ENCODE results near the gene FKBP3.
"Not testable (repeated sequence)": the region's sequence is repeated elsewhere in the genome, so short reads cannot be mapped to it uniquely, and the experiment has no call there.

The FKBP3 gene

DNA sequence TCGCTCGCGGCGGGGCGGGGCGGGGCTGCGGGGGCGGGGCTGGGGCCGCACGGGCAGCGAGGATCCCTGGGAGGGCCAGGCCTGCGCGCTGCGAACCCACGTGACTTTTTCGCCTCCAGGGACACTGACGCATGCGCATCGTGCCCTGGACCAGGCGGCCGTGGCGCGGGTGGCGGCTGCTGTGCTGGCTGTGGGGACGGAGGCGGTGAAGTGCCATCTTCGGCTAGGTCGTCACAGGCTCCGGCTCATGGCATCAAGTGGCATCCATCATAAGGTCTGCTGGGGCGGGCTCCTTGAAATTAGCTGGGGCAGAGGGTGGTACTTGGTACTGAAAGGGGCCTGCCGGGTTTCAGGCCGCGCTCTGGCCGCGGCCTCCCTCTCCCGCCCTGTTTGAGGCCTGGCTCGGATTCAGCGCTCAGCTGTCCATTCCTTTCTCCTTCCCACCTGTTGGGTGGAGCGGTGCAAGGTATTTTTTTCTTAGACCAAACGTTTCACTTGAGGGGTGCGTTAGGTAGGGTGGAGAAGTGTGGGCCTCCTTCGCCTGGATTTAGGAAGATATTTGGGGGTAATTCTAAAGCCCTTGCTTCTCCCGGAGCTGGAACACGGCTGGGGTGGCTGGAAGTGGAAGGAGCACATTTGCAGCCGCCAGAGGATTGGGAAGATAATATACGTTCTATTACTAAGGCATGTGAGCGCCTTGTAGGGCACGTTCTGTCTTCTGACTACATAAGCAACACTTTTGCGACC lies 50.1 kb downstream of the FKBP3 start, which contains the start of gene PRPF39:
PRPF39 (plus strand) TSS at position 141 of the 747 bp plus-strand sequence. CDS start 11,124 bp downstream, outside the sequence.
- H3K9me3 Mint-ChIP-seq = no peaks in the 10 kb centered on the region
- H3K27ac Mint-ChIP-seq = peak within 1 kb of the TSS; percentile 97 to 99
- H3K4me1 Mint-ChIP-seq = peaks cover 56% of the 10 kb centered on the region
- H3K27me3 Mint-ChIP-seq = no peaks in the 10 kb centered on the region
- H3K4me3 Mint-ChIP-seq = peak within 1 kb of the TSS; percentile 93 to 99
- DNase-seq (peak; percentile 96), ATAC-seq (peak; percentile 98)

DNA sequence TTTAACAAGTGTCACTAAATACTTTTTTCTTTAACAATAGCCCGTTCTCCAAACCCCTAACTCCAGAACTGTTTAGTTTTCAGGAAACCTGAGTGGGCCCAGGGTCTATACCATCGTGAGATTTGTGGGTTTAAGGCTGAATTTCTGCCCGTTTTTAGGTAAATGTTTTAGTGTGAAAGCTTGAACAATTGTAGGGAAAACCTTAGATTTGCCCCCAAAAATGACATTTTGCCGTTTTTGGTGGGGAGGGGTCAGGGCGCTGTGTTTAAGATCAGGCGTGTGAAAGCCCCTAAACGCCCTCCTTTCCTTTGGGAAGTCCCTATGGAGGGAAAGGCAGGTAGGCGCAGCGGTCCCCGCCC lies 50.7 kb downstream of the FKBP3 start:
- DNase-seq (no peak), ATAC-seq (no peak)
- Mint-ChIP-seq H3K27ac (peak overlapping the region; percentile 29 to 89), H3K4me3 (peak overlapping the region; percentile 93 to 99), H3K27me3 (no peaks in the 10 kb centered on the region), H3K4me1 (peaks cover 51% of the 10 kb centered on the region), H3K9me3 (no peaks in the 10 kb centered on the region)

DNA sequence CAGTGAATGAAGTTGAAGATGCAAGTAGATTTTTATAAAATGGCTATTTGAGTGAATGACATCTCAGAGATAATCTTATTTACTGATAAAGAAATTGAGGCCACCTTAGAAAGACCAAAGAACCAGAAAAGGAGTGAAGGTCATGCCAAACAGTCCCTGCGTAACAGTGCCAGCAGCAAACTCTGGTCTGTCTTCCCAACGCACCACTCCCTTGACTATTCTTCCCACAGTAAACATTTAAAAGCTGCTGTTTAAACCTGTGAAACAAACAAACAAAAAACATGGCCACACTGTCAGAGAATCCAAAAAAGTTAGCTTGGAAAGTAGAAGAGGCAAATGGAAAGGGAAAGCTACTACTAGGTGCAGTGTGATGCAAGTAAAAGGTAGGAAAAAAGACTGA lies 51.9 kb downstream of the FKBP3 start:
- peaks cover 40% of the 10 kb centered on the region for H3K4me1 Mint-ChIP-seq
- H3K9me3 Mint-ChIP-seq = no peaks in the 10 kb centered on the region
- no peak for DNase-seq
- peak overlapping the region in 1 of 2 donors; percentile 50 for H3K27ac Mint-ChIP-seq
- H3K4me3 Mint-ChIP-seq = peak overlapping the region in 1 of 2 donors; percentile 24
- ATAC-seq = no peak
- no peaks in the 10 kb centered on the region for H3K27me3 Mint-ChIP-seq

DNA sequence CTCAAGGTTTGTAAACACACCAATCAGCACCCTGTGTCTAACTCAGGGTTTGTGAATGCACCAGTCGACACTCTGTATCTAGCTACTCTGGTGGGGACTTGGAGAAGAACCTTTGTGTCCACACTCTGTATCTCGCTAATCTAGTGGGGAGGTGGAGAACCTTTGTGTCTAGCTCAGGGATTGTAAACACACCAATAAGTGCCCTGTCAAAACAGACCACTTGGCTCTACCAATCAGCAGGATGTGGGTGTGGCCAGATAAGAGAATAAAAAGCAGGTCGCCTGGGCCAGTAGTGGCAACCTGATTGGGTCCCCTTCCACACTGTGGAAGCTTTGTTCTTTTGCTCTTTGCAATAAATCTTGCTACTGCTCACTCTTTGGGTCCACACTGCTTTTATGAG lies 53.2 kb downstream of the FKBP3 start:
- not testable (repeated sequence) for H3K9me3 Mint-ChIP-seq, DNase-seq, ATAC-seq, H3K4me3 Mint-ChIP-seq, H3K27me3 Mint-ChIP-seq
- peak overlapping the region in 1 of 2 donors; percentile 34 for H3K27ac Mint-ChIP-seq
- peaks cover 27% of the 10 kb centered on the region for H3K4me1 Mint-ChIP-seq

DNA sequence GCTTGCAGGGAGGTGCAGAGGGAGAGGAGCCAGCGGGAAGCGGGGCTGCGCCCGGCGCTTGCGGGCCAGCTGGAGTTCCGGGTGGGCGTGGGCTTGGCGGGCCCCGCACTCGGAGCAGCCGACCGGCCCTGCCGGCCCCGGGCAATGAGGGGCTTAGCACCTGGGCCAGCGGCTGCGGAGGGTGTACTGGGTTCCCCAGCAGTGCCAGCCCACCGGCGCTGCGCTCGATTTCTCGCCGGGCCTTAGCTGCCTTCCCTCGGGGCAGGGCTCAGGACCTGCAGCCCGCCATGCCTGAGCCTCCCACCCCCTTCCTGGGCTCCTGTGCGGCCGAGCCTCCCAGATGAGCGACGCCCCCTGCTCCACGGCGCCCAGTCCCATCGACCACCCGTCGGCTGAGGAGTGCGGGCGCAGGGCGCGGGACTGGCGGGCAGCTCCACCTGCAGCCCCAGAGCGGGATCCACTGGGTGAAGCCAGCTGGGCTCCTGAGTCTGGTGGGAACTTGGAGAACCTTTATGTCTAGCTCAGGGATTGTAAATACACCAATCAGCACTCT lies 53.8 kb downstream of the FKBP3 start:
- ATAC-seq, H3K9me3 Mint-ChIP-seq, DNase-seq, H3K27me3 Mint-ChIP-seq, H3K4me3 Mint-ChIP-seq: not testable (repeated sequence)
- Mint-ChIP-seq H3K4me1 (peaks cover 21% of the 10 kb centered on the region), H3K27ac (peak overlapping the region in 1 of 2 donors; percentile 27)

DNA sequence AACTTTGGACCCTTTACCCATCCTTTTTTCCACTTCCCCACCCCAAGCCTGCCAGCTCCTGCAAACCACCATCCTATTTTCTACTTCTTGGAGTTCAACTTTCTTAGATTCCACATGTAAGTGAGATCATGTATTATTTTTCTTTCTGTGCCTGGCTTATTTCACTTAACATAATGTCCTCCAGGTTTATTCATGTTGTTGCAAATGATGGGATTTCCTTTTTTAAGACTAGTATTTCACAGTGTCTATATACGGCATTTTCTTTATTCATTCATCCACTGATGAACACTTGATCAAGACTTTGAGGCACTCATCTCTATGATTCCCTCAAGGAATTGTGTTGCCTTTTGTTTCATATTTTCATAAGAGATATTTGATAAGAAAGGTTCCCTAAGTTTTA lies 56.0 kb downstream of the FKBP3 start:
- DNase-seq = no peak
- ATAC-seq = no peak
- Mint-ChIP-seq H3K27me3 (no peaks in the 10 kb centered on the region), H3K9me3 (no peaks in the 10 kb centered on the region), H3K4me1 (peaks cover 11% of the 10 kb centered on the region), H3K4me3 (no peak overlapping the region), H3K27ac (no peak overlapping the region)

DNA sequence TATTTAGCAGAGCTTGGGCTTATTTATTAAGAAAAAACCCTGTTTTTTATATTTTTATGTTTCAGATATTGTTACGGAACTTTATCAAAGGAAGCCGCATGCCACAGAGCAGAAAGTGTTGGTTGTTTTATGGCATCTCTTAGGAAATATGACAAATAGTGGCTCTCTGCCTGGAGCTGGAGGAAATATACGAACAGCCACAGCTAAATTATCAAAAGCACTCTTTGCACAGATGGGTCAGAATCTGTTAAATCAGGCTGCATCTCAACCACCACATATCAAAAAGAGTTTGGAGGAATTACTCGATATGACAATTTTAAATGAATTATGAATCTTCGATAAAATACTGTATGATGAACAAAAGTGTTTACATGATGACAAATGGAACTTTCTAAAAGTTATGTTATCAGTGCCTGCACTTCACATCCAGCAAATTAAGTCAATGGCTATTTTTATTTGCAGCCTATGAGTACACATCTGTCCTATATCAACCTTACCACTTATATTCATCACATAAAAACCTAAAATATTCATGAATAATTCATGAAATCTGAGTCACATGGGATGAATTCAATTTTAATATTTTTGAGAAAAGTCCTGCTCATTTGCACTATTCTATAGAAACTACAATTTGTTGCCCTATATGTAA lies 60.9 kb downstream of the FKBP3 start:
- Mint-ChIP-seq H3K27me3 (no peaks in the 10 kb centered on the region), H3K4me3 (no peak overlapping the region), H3K9me3 (no peaks in the 10 kb centered on the region), H3K4me1 (no peaks in the 10 kb centered on the region), H3K27ac (no peak overlapping the region)
- no peak for ATAC-seq
- DNase-seq = no peak

DNA sequence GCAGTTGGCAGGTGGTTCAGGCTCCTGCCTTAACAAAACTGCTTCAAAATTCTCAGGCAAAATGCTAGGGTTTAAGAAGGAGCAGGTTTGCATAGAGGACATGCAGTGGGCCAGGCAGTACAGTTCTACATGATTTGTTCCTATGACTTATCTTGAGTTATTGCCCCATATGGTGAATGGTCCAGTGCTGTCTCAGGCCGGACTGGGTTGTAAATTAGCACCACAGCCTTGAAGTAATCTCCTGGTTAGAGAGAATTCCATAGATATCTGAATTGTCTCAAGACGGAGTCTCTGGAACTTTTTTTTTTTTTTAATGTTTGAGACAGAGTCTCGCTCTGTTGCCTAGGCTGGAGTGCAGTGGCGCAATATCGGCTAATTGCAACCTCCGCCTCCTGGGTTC lies 62.2 kb downstream of the FKBP3 start:
- no peak for DNase-seq
- no peaks in the 10 kb centered on the region for H3K27me3 Mint-ChIP-seq
- no peaks in the 10 kb centered on the region for H3K4me1 Mint-ChIP-seq
- H3K9me3 Mint-ChIP-seq = no peaks in the 10 kb centered on the region
- H3K27ac Mint-ChIP-seq = peak overlapping the region in 1 of 2 donors; percentile 76
- no peak overlapping the region for H3K4me3 Mint-ChIP-seq
- no peak for ATAC-seq

DNA sequence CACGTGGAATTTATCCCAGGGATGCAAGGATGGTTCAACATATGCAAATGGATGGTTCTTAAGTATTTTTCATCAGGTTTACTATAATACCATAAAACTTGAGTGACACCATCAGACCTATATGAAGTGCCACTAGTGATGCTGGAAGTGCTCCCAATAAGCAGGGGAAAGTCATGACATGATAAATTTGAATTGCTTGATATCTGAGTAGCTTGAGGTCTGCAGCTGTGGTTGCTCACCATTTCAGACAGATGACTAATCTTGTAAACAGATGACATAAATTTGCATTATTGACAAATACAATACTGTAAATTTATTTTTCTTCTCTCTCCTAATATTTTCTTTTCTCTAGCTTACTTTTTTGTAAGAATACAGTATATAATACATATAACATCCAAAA lies 64.1 kb downstream of the FKBP3 start:
- DNase-seq = no peak
- H3K4me3 Mint-ChIP-seq = no peak overlapping the region
- no peaks in the 10 kb centered on the region for H3K9me3 Mint-ChIP-seq
- no peaks in the 10 kb centered on the region for H3K4me1 Mint-ChIP-seq
- H3K27ac Mint-ChIP-seq = no peak overlapping the region
- no peaks in the 10 kb centered on the region for H3K27me3 Mint-ChIP-seq
- no peak for ATAC-seq

DNA sequence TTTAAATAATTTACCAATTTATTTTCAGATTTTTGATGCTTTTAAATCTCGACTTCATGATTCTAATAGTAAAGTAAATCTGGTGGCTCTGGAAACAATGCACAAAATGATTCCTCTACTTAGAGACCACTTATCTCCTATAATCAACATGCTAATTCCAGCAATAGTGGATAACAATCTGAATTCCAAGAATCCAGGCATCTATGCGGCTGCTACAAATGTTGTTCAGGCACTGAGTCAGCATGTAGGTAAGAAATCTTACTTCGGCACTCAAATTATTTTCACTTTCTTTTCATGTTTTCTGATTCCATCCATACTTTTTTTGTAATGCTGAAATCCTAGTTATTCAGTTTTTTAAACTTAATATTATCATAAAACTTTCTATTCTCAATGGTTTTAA lies 65.9 kb downstream of the FKBP3 start:
- Mint-ChIP-seq H3K4me1 (no peaks in the 10 kb centered on the region), H3K9me3 (no peaks in the 10 kb centered on the region), H3K27me3 (no peaks in the 10 kb centered on the region), H3K27ac (no peak overlapping the region), H3K4me3 (no peak overlapping the region)
- no peak for ATAC-seq
- DNase-seq = no peak

DNA sequence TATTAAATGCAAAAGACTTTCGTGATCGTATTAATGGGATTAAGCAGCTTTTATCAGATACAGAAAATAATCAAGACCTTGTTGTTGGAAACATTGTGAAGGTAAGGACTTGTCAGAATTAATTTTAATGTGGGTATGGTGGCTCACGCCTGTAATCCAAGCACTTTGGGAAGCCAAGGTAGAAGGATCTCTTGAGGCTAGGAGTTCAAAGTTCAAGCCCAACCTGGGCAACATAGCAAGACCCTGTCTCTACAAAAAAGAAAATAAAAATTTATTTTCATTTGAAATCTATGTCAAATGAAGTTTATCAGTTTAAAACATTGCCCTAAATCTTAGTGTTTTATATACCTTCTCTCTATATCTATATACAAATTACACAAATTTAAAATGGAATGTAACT lies 67.6 kb downstream of the FKBP3 start:
- ATAC-seq = no peak
- no peaks in the 10 kb centered on the region for H3K9me3 Mint-ChIP-seq
- H3K4me1 Mint-ChIP-seq = no peaks in the 10 kb centered on the region
- no peak overlapping the region for H3K4me3 Mint-ChIP-seq
- H3K27me3 Mint-ChIP-seq = no peaks in the 10 kb centered on the region
- no peak for DNase-seq
- no peak overlapping the region for H3K27ac Mint-ChIP-seq

DNA sequence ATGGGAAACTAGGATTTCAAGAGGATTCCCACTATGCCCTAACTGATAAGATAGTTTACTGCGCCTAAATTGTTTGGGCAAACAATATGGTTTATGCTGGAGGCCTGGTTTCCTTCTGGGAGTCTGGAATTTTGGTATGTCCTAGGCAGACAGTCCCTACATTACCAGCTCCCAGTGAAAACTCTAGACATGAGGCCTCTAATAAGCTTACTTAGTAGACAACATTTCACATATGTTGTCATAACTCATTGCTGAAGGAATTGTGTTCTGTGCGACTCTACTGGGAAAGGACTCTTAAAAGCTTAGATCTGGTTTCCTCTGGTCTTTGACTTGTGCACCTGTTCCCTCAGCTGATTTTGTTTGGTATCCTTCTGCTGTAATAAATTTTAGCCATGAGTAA lies 68.3 kb downstream of the FKBP3 start:
- Mint-ChIP-seq H3K4me3 (no peak overlapping the region), H3K4me1 (no peaks in the 10 kb centered on the region), H3K27ac (no peak overlapping the region), H3K9me3 (no peaks in the 10 kb centered on the region), H3K27me3 (no peaks in the 10 kb centered on the region)
- ATAC-seq (no peak), DNase-seq (no peak)

Data from stimulated activated naive CD8-positive, alpha-beta T cell treated with anti-CD3 and anti-CD28 coated beads, Interleukin-15, amount 100 ng/mL, for 72 hours (primary cell).